K562 (cell line): Measurements from ENCODE around the gene PCNX3. TPM values are rescaled to one million over a fixed set of nuclear protein-coding genes. Genes with fewer than 3 reads are reported as not detected.
A peak's percentile ranks its signal among the peaks of the same experiment; 100 is the strongest.

Experiments
- ATAC-seq: fragments of 200-7000 bp; cut with Tn5 transposase; 3 replicates; pipeline ENCODE4 v1.9.1; 2020; ENCODE audit warnings: moderate library complexity
- BruUV-seq: library from RNA; stranded (reverse); fragments of 400-500 nt; replicated peaks from 2 replicates; lab custom pipeline; 2021; lab: Mats Ljungman, UMichigan
- CTCF ChIA-PET: fragments of 300-600 bp; formaldehyde crosslinking; extraction: SDS; loops from one replicate; lab custom pipeline; 2021; ENCODE audit warnings: low intra/inter-chr PET ratio; lab: Yijun Ruan, JAX
- POLR2A ChIA-PET: fragments of 300-600, 350-650 bp; sonication (Branson Sonifier 250); formaldehyde crosslinking; extraction: SDS; loops from one replicate; lab custom pipeline; 2021; ENCODE audit warnings: antibody characterized with exemption, inconsistent platforms; lab: Yijun Ruan, JAX
- DNase-seq, 4 experiments: peaks; one replicate each; pipeline versions ENCODE4 v3.0.0 to v3.0.0-alpha.2; 2011 to 2018; ENCODE audit warnings: low spot score in 3 of 4, mixed read lengths in 3 of 4; ENCODE audit errors: extremely low read depth in 1 of 4
- FAIRE-seq: peaks from 2 replicates; lab custom pipeline; 2011; peaks lifted over from hg19 to GRCh38; lab: Jason Lieb, UNC
- H2AFZ ChIP-seq: 2 replicates; pipeline ENCODE4 v1.6.0; 2011; ENCODE audit warnings: low read depth, low read length, control low read depth, inconsistent platforms
- H3K27ac ChIP-seq: fragments of 200-600 bp; 3 replicates; pipeline ENCODE4 v1.8.0; 2011; ENCODE audit warnings: low read depth, mild to moderate bottlenecking, control low read depth, inconsistent platforms, low read length, moderate library complexity, mixed read lengths; ENCODE audit errors: extremely low read depth
- H3K27me3 ChIP-seq, 2 experiments: fragments of 300-600 bp in 1 of 2; 2 replicates in 1 of 2; 3 replicates in 1 of 2; pipeline versions ENCODE4 v1.6.0 to v1.8.0; 2011; ENCODE audit warnings: inconsistent platforms in 2 of 2, low read length in 2 of 2, mild to moderate bottlenecking in 1 of 2, mixed read lengths in 1 of 2, moderate library complexity in 1 of 2; ENCODE audit not compliant: control insufficient read depth in 2 of 2, insufficient read depth in 2 of 2
- H3K36me3 ChIP-seq: fragments of 300-600 bp; 3 replicates; pipeline ENCODE4 v1.8.0; 2011; ENCODE audit warnings: mild to moderate bottlenecking, low read length, inconsistent platforms; ENCODE audit not compliant: control insufficient read depth, insufficient read depth
- H3K4me1 ChIP-seq, 2 experiments: fragments of 200-600 bp in 1 of 2; replicated peaks in 1 of 2; 2 replicates in 1 of 2; 3 replicates in 1 of 2; pipeline versions ENCODE4 v1.5.1 to v1.8.0; 2011; ENCODE audit warnings: inconsistent platforms in 2 of 2, low read length in 2 of 2, mild to moderate bottlenecking in 1 of 2, mixed read lengths in 1 of 2, moderate library complexity in 1 of 2; ENCODE audit not compliant: control insufficient read depth in 2 of 2, insufficient read depth in 2 of 2
- H3K4me2 ChIP-seq: 2 replicates; pipeline ENCODE4 v1.6.1; 2011; ENCODE audit warnings: low read length, control low read depth, inconsistent platforms, mixed read lengths; ENCODE audit not compliant: insufficient read depth
- H3K4me3 ChIP-seq: fragments of 200-600 bp; sonication (generic), shearing (Covaris generic); 2 replicates; pipeline ENCODE4 v1.5.1; 2016; ENCODE audit warnings: control low read depth, inconsistent platforms
- H3K79me2 ChIP-seq: fragments of 200-600 bp; 3 replicates; pipeline ENCODE4 v1.8.0; 2011; ENCODE audit warnings: low read length, inconsistent platforms; ENCODE audit not compliant: control insufficient read depth, insufficient read depth
- H3K9ac ChIP-seq, 2 experiments: 2 replicates each; pipeline versions ENCODE4 v1.6.0 to v1.6.1; 2011; ENCODE audit warnings: low read depth in 2 of 2, low read length in 2 of 2, control low read depth in 1 of 2, inconsistent platforms in 1 of 2, mild to moderate bottlenecking in 1 of 2, mixed read lengths in 1 of 2; ENCODE audit not compliant: insufficient read depth in 1 of 2
- H3K9me1 ChIP-seq: one replicate; pipeline ENCODE4 v1.6.0; 2011; ENCODE audit warnings: inconsistent platforms, mild to moderate bottlenecking, low read length, moderate library complexity; ENCODE audit not compliant: control insufficient read depth, insufficient read depth
- H3K9me3 ChIP-seq: replicated peaks from 2 replicates; pipeline ENCODE4 v1.5.1; 2011; ENCODE audit warnings: low read depth, low read length, inconsistent platforms; ENCODE audit not compliant: control insufficient read depth, insufficient read depth
- H4K20me1 ChIP-seq: replicated peaks from 2 replicates; pipeline ENCODE4 v1.6.1; 2011; ENCODE audit warnings: low read length, inconsistent platforms, mixed read lengths; ENCODE audit not compliant: control insufficient read depth, insufficient read depth
- CXXC5 ChIP-seq: fragments of 250-450 bp; sonication (Bioruptor Pico); IDR thresholded peaks from 2 replicates; pipeline ENCODE4 v1.8.0; 2022; ENCODE audit warnings: inconsistent platforms, mild to moderate bottlenecking, moderate library complexity
- ETV5 ChIP-seq: sonication (generic); formaldehyde crosslinking; IDR thresholded peaks from 2 replicates; pipeline ENCODE4 v1.4.0; 2020; ENCODE audit warnings: low read depth, mild to moderate bottlenecking, missing genetic modification reagents
- FOXK1 ChIP-seq: sonication (generic); formaldehyde crosslinking; IDR thresholded peaks from 2 replicates; pipeline ENCODE4 v1.8.0; 2022; ENCODE audit warnings: missing genetic modification reagents, mild to moderate bottlenecking, borderline replicate concordance
- GTF2E2 ChIP-seq: fragments of 200-800 bp; sonication (Bioruptor generic); IDR thresholded peaks from 2 replicates; pipeline ENCODE4 v1.6.1; 2016; ENCODE audit warnings: missing genetic modification characterization, missing compliant biosample characterization
- KAT7 ChIP-seq: sonication (generic); formaldehyde crosslinking; IDR thresholded peaks from 2 replicates; pipeline ENCODE4 v1.8.0; 2022; ENCODE audit warnings: missing genetic modification reagents, mild to moderate bottlenecking, borderline replicate concordance
- NR0B1 ChIP-seq: fragments of 450-650 bp; IDR thresholded peaks from one replicate; pipeline ENCODE4 v1.6.1; 2018; ENCODE audit warnings: mild to moderate bottlenecking, moderate library complexity; ENCODE audit not compliant: partially characterized antibody
- POLR2G ChIP-seq: fragments of 200-400 bp; formaldehyde crosslinking; IDR thresholded peaks from 2 replicates; pipeline ENCODE4 v1.6.1; 2017; ENCODE audit warnings: low read depth, mild to moderate bottlenecking, antibody characterized with exemption, low read length, moderate library complexity
- RAD21 ChIP-seq, 2 experiments: fragments of 250-450 bp in 1 of 2; fragments of 450-650 bp in 1 of 2; sonication (Bioruptor Pico) in 1 of 2; formaldehyde crosslinking in 1 of 2; IDR thresholded peaks in 1 of 2; conservative IDR thresholded peaks in 1 of 2; 2 replicates each; pipeline versions ENCODE4 v1.4.0 to v1.8.0; 2020 to 2022; ENCODE audit warnings: mild to moderate bottlenecking in 2 of 2, moderate library complexity in 1 of 2
- TFAP4 ChIP-seq: sonication (generic); formaldehyde crosslinking; IDR thresholded peaks from 2 replicates; pipeline ENCODE4 v1.8.0; 2022; ENCODE audit warnings: missing genetic modification reagents, mild to moderate bottlenecking, moderate library complexity, borderline replicate concordance
- THRA ChIP-seq: fragments of 450-650 bp; IDR thresholded peaks from 2 replicates; pipeline ENCODE4 v1.6.1; 2017; ENCODE audit warnings: mild to moderate bottlenecking, moderate library complexity
- TRIM28 ChIP-seq: fragments of 450-650 bp; IDR thresholded peaks from 2 replicates; pipeline ENCODE4 v1.6.1; 2017
- ZBTB49 ChIP-seq: sonication (generic); formaldehyde crosslinking; IDR thresholded peaks from 2 replicates; pipeline ENCODE4 v1.8.0; 2022; ENCODE audit warnings: missing genetic modification reagents, mild to moderate bottlenecking, borderline replicate concordance
- ZFX ChIP-seq: sonication (generic); formaldehyde crosslinking; IDR thresholded peaks from 2 replicates; pipeline ENCODE4 v1.8.0; 2022; ENCODE audit warnings: mild to moderate bottlenecking, missing genetic modification reagents, moderate library complexity
- ZNF143 ChIP-seq: sonication (generic); formaldehyde crosslinking; IDR thresholded peaks from 2 replicates; pipeline ENCODE4 v1.9.0; 2022; ENCODE audit warnings: mild to moderate bottlenecking, missing genetic modification reagents
- WGBS: fragments of 100-300 bp; shearing (Covaris generic); methylation state at CpG from one replicate; pipeline ENCODE4 v1.1.6; 2016; ENCODE audit warnings: low coverage, mixed read lengths; ENCODE audit not compliant: insufficient coverage; ENCODE audit errors: missing lambda C conversion rate; 5-methylcytosine and 5-hydroxymethylcytosine counted together
- in situ Hi-C: fragments of 300-500 bp; cut with MboI; formaldehyde crosslinking; loops from 4 replicates; pipeline ENCODE4 v1.15.0; 2018; ENCODE audit warnings: inconsistent platforms, mixed read lengths
- intact Hi-C: fragments of 100-400 bp; cut with micrococcal nuclease; formaldehyde crosslinking; loops from 2 replicates; pipeline ENCODE4 v1.14.2; 2022
- polyA plus RNA-seq, 8 experiments: library from polyadenylated mRNA; depleted of rRNA in 4 of 8; stranded (reverse) in 5 of 8; unstranded in 3 of 8; fragments of >200 nt; fragmentation: Nextera tagmentation in 2 of 8; fragmentation: Illumina TruSeq in 1 of 8; extraction: Ambion mirVana in 2 of 8; extraction: Trizol in 1 of 8; gene quantifications; 2 replicates each; pipeline versions ENCODE4 v1.2.1 to v1.2.3, GENCODE V29; 2011 to 2014; ENCODE audit warnings: inconsistent platforms in 1 of 8, missing spikeins in 1 of 8
- total RNA-seq, 7 experiments: library from RNA; depleted of rRNA in 6 of 7; stranded (reverse); fragments of >200 nt in 6 of 7; fragmentation: Illumina TruSeq in 2 of 7; extraction: Trizol in 2 of 7; gene quantifications; 2 replicates each; pipeline versions ENCODE4 v1.2.1 to v1.2.3, GENCODE V29; 2011 to 2021; ENCODE audit warnings: low replicate concordance in 1 of 7

PCNX3 gene
- total and polyA plus RNA-seq, 9 of the 15 experiments (the other 6 are each of a cell fraction or from before 2014, with no cell fraction given): 0.11 to 47.8 (median 12.8) TPM

- no peak overlapping the region for H3K4me2 ChIP-seq
- no peaks in the 10 kb centered on the region for H3K9me1 ChIP-seq
- in situ Hi-C loops: no loop called here
- H3K27ac ChIP-seq: no peak overlapping the region
- no TSS peak for BruUV-seq
- ChIA-PET POLR2A (interaction anchor here (1.8 to 5.0 kb wide), 4 partner anchors 10 to 36 kb away, joined by 9 to 56 read pairs (median 22); partner anchors contain the start of genes PCNX3, RELA and SIPA1), CTCF (no interaction called here)
- 0 out of 2 replicates have a peak, but pooled peaks cover 8% of the 10 kb centered on the region for H4K20me1 ChIP-seq
- DNase-seq (peak in 1 of 4 experiments; percentile 22), ATAC-seq (no peak), FAIRE-seq (no peak)
- no peak overlapping the region for H3K4me3 ChIP-seq
- no peaks in the 10 kb centered on the region for H3K79me2 ChIP-seq
- no peak overlapping the region for H2AFZ ChIP-seq
- WGBS: 78% methylated on average over 19 of the region's 20 CpGs
- H3K9me3 ChIP-seq: no peaks in the 10 kb centered on the region
- intact Hi-C loops: no loop called here
- H3K9ac ChIP-seq: peak overlapping the region in 1 of 2 experiments; percentile 59; a peak in 2 of 4 replicates
- peaks cover 74% of the 10 kb centered on the region; the same call in 2 of the 3 replicates for H3K36me3 ChIP-seq
- no peaks in the 10 kb centered on the region for H3K27me3 ChIP-seq
- H3K4me1 ChIP-seq: peaks cover 29 to 67% of the 10 kb centered on the region in 2 experiments
- no peak for TF ChIP-seq CXXC5 (CRISPR knock-in tag)
- TF ChIP-seq TFAP4 (CRISPR knock-in tag): peak; percentile 30; the same call in 1 of the 2 replicates
- 0 out of 2 replicates have a peak, but pooled peaks have one; percentile 21 for TF ChIP-seq POLR2G
- 0 out of 2 replicates have a peak, but pooled peaks have one; percentile 0 for TF ChIP-seq ZFX
- TF ChIP-seq ZNF143 (CRISPR knock-in tag): 0 out of 2 replicates have a peak, but pooled peaks have one; percentile 7
- no peak for TF ChIP-seq NR0B1
- TF ChIP-seq TRIM28: no peak
- TF ChIP-seq ZBTB49 (CRISPR knock-in tag): no peak
- no peak for TF ChIP-seq RAD21 (CRISPR knock-in tag; conservative IDR thresholded peaks at IDR 0.05 in 1 of 2, IDR thresholded peaks at IDR 0.05 in 1 of 2)
- no peak for TF ChIP-seq ETV5
- TF ChIP-seq THRA: no peak
- 0 out of 2 replicates have a peak, but pooled peaks have one; percentile 27 for TF ChIP-seq KAT7 (CRISPR knock-in tag)
- TF ChIP-seq FOXK1 (CRISPR knock-in tag): no peak
- TF ChIP-seq GTF2E2 (tag): no peak
Observed at GRCh38 chr11:65650547-65651338, 35.2 kb downstream of the PCNX3 start.
